Neural cell (in vitro differentiated cells): Measurements from ENCODE around the gene GSTT2.
"Not testable (repeated sequence)": the region's sequence is repeated elsewhere in the genome, so short reads cannot be mapped to it uniquely, and the experiment has no call there.

ENCODE experiments used
- CTCF ChIP-seq: fragments of 450-650 bp; IDR thresholded peaks from 2 replicates; pipeline ENCODE4 v1.5.1; 2014; ENCODE audit warnings: antibody characterized with exemption, mild to moderate bottlenecking, moderate library complexity; ENCODE audit not compliant: poor library complexity, severe bottlenecking
- POLR2AphosphoS5 ChIP-seq: IDR thresholded peaks from 2 replicates; pipeline ENCODE4 v1.6.1; 2012
- RAD21 ChIP-seq: fragments of 450-650 bp; conservative IDR thresholded peaks from 2 replicates; pipeline ENCODE4 v1.6.1; 2014; ENCODE audit warnings: antibody characterized with exemption, mild to moderate bottlenecking, moderate library complexity
- TAF1 ChIP-seq: IDR thresholded peaks from 2 replicates; pipeline ENCODE4 v1.6.1; 2012; ENCODE audit warnings: low read depth

DNA sequence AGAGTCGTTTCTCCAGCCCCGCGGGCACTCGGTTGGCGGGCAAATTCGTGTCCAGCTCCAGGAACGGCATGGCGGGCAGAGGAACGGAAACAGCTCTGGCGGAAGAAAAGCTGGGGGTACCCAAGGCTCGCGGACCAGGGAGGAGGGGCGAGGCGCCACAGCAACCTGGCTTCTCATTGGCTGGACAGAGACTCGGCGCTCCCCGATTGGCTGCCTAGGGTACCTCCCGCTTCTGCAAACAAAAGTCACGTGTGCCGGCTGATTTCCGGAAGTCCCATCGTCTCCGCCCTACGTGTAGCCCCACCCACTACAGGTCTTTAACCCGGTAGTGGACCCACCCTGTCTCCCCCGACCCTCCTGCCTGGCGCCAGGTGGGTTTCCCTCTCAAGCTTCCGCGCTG is 5.6 kb upstream of the GSTT2 start, which contains the start of gene DDT:
- not testable (repeated sequence) for TF ChIP-seq POLR2AphosphoS5, CTCF, TAF1, RAD21
